HG03565 (cell line): ENCODE results near the gene SLC4A4.

Experiments
- ATAC-seq: cut with Tn5 transposase; IDR thresholded peaks from one replicate; pipeline ENCODE4 v1.9.1; 2021; ENCODE audit warnings: mild to moderate bottlenecking, moderate library complexity; ENCODE audit not compliant: unreplicated experiment

Gene SLC4A4

DNA sequence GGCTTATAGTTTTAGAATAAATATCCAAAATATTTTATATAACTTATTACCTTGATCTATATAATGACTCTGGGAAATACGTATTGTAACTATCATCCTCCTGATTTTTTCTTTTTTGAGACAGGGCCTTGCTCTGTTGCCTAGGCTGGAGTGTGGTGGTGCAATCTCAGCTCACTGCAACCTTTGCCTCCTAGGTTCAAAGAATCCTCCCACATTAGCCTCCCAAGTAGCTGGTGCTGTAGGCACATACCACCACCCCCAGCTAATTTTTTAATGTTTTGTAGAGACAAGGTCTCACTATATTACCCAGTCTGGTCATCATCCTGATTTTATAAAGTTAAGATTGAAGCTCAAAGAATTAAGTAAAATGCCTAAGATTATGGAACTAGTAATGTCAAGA lies 193.6 kb downstream of the SLC4A4 start:
- ATAC-seq = no peak

DNA sequence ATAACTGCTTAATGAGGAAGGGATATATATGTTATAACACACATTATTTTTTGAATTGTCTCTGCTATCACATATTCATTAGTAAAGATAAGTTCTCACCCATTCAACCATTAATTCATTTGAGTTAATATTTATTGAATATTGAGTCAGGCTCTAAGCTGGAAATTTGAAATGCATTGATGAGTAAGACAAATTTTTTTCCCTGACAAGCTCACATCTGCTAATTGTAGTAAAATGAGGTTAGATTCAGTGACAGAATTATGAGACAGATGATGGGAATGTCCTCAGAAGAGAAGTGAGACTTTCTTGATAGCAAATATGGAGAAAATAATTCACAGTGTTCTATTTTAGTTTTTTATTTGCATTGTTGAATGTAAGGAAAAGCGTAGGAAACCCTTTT lies 194.3 kb downstream of the SLC4A4 start:
- ATAC-seq = no peak

DNA sequence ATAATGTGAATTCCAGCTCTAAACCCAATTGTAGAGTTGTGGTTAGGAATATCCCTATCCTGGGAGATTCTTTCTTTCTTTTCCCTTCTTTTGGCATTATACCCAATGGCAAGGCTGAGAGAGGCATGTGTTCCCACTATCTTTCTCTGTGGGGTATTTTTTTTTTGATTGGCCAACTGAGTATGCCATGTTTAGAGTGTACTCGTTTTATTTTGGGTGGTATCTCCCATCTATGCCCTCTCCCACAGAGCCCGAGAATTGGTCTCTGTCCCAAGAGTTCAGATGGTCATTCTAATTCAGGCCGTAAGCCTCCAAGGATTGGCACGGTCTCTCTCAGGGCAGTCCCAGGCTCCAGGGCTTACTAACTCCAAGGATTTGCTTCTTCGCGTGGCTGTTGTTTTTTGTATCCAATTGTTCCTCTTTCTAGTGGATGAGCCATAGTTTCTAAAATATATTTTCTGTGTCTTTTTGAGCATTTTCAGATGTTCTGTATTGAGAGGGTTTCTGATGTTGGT lies 198.8 kb downstream of the SLC4A4 start:
- no peak for ATAC-seq

DNA sequence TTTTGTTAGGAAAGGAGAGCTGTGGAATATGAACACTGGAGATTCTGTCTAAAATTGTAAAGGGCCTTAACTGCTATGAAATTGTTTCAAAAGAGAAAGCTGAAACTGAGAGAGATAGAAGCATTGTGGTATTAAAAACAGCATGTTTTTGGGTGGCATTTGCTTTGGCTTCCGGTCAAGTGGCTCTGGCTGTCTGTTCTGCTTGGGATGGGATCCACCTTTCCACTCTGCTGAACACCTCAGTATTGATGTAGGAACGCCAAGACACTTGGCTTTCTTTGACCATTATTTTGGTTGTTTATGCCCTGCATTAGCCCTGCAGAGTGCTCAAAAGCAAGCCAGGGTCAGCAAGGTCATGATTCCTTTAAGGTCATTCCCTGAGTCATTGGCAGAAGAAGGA lies 199.7 kb downstream of the SLC4A4 start:
- no peak for ATAC-seq

DNA sequence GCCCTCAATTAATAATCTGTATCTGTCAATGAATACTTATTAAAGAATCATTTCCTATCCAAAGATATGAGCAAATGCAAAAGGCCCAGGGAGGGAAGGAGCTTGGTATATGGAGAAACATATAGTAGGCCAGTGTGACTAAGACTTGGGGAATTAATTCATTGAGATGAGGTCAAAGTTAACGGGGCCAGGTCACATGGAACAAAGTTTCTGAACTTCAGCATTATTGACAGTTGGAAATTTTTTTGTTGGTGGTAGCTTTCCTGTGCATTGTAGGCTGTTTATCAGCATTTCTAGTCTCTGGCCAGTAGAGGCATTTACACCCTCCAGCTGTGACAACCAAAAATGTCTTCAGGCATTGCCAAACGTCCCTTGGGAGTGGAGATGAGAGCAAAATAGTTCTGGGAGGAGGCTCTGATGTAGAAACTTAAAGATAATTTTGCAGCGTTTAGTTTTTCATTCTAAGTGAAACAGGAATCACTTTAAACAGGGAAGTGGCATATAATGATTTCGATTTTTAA lies 202.0 kb downstream of the SLC4A4 start:
- ATAC-seq = no peak

DNA sequence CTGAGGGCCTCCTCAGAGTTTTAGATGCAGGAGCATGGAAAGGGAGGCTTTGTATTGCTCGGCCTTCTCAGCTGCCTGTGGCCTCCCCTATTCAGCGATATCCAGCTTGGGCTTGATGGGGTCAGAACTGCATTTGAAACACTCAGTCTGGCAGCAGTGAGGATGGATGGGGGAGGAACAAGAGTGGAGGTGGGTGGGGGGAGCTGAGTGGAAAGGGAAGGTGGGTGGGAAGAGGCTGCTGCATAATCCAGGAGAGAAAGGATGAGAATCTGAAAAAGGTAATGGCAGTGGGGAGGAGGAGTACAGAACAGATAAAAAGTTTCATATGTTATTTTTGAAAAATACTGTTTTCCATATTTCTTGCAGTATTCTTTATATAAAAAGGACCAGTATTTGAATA lies 202.7 kb downstream of the SLC4A4 start:
- no peak for ATAC-seq

DNA sequence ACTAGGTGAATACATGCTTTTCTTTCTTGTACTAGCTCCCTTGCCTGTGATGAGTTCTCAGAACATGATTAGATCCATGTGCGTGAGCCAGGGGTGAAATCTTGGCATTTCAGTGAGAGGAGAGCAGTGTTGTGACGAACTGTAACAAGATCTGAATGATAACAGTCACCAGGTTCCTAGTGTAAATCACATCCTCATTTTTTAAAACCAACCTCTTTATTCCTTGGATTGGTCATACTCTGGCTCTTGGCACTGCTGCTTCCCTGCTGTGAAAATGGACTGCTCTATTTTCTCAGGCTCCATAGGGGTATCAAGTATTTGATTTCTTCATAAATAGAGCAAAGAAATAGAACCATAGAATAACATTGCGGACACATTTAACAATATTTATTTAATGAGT lies 206.3 kb downstream of the SLC4A4 start:
- ATAC-seq = no peak

DNA sequence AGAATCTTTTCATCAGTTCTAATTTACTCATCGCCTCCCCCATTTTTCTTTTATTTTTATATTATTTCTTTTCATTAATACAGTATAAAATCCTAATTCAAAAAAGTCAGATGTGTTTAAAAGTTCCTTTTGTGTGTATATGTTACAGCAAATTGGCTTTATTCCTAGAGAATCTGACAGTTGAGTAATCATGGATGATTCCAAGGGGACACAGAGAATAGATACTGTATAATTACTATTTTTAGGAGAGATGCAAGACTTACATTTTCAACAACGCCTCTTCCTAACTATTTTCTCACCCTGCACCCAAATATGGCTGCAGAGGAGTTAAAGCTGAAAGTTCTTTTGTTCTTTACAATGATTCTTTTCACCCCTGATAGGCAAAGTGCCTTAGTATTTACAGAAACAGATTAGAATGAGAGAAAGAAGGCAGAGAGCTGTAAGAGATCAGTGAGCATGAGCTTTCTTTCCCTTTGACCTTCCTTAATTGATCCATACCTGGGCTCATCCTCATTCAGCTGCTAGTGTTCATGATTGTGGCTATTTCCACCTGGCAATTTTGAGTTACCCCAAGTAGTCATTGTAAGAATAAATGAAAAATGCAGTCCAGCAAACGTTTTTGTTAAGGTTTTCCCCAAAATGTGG lies 210.8 kb downstream of the SLC4A4 start:
- no peak for ATAC-seq

DNA sequence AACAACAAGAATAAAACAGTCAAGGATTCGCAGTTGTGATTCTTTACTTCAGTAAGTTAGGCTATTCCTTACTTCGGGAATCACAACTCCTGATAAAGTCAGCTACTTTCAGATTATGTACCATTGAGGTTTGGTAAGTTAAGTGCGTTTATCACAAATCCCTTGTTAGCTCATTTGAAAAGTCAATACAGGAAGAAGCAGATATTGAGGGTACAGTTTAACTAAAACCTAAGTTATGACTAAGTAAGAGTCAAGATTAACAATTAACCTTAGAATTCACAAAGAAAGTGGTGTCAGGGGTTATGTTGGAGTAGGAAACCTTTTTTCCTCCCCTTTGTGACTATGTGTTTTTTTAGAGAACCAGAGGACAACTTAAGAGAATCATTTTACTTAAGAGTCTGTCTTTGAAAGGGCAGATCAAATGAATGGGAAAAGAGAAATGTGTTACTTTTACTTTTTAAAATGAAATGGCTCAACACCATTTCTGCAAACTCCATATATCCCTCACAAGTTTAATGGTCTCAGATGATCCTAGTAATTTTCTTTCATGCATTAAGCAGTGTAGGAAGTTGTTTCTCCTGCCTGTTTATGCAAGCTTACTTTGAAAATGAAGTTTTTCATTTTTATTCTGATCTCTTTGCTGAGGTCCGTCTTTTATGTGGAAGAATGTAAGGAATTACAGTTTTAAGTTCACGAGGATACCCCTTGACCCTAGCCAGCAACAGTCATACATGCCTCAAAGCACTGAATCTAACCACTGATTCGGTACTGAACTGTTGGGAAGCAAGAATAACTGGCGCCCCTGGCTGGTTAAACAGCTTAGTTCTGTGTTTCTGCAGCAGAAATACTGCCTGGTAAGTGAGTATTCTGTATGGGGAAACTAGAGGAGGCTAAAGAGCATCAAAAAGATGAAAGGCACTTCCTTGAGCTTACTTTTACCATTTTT lies 211.7 kb downstream of the SLC4A4 start:
- no peak for ATAC-seq

DNA sequence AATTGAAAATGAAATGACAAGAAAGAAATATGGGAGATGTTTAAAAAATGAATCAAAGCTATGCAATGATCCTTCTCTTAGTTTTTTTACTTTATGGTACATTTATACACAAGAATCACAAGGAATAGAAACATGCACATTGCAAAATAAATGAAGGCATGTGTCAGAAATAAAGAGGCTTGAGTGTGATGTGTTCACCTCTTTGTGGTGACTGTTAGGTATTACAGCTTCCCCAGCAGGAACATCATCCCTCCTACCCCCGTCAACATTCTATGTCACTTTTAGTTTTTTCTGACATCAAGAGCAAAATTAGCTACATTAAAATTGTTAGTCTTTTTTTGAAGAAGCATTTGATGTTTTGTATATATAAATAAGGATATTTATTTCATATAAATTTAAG lies 214.8 kb downstream of the SLC4A4 start:
- no peak for ATAC-seq

DNA sequence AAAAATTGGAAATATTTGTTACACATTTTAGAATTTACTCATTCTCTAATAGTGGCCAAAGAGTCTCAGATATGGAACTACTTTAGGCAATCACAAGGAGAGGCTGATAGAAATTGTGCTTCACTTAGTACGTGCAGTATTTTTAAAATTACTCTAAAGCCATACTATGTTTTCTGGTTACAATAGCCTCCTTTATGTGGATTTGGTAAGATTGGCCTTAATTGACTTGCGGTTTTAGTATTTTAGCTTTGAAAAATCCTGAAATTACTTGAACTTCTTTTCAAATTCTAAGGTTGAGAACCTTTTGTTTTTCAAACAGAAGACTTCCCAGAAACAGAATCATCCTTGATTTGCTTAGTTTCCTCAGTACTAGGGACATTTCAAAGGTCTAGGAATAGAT lies 215.2 kb downstream of the SLC4A4 start:
- ATAC-seq = no peak

DNA sequence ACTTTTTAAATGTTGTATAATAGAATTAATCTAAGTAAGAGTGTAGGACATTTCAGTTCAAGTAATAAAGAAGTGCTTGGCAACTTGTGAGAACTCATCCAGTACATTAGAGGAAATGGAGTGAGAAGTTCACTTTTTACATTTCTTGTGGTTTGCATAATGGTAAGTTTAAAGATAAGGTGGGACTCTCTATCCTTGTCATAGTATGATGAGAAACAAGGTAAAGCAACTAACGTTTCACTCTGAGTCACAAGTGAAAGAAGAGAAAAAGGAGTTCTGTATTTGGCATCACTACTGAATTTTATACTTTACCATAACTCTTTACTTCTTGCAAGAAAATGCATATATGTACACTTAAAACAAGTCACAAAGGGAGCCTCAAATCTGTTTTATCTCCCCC lies 219.4 kb downstream of the SLC4A4 start:
- peak; percentile 84 for ATAC-seq

DNA sequence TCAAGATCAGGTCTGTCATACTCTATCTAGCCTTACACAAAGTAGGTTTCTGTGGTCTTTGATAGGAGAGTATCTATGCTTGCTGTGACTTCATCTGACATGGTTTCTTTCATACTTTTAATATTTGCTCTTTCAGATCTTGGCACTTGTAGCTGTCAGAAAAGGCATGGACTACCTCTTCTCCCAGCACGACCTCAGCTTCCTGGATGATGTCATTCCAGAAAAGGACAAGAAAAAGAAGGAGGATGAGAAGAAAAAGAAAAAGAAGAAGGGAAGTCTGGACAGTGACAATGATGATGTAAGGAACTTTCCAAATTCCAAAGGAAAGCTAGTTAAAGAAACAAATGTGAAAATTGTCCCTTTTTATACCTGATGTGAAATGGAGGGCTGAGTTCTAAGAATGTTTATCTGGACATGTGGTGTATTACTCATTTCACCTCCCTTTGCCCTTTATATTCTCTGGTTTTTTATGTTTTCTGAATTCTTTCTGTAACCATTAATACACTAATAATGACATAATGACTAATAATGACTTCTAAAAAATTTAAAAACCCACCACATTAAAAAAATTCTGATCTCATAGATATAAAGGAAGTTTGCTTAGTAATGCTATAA lies 221.2 kb downstream of the SLC4A4 start:
- no peak for ATAC-seq

DNA sequence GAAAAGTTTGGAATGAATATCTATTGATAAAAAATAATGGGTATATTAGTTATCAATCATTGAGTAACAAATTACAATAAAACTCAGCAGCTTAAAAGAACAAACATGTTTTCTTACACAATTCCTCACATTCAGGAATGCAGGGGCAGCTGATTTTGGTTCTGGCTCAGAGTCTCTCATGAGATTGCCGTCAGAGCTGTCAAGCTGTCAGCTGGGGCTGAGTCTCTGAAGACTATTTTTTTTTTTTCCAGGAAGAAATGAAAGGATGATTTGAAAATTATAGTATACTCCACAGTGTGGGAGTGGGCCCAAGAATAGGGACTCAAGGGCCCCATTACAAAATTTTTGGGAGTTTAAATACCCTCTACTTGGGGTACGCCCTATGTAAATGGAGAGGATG lies 226.0 kb downstream of the SLC4A4 start:
- ATAC-seq = no peak

DNA sequence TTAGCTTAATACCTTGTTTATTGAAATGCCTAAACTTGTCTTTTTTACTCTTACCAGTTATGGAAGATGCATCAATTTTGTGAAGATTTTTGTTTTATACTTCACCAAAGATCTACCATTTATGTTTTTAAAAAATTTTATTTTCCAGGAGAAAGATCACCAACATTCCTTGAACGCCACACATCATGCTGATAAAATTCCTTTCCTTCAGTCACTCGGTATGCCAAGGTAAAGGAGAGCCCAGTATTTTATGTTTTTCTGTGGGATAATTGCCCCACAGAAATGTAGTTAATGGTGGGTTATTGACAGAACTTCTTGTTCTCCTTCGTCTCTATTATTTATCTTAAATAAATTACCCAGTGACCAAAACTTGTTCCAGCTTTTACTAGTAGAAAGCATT lies 228.0 kb downstream of the SLC4A4 start:
- no peak for ATAC-seq

DNA sequence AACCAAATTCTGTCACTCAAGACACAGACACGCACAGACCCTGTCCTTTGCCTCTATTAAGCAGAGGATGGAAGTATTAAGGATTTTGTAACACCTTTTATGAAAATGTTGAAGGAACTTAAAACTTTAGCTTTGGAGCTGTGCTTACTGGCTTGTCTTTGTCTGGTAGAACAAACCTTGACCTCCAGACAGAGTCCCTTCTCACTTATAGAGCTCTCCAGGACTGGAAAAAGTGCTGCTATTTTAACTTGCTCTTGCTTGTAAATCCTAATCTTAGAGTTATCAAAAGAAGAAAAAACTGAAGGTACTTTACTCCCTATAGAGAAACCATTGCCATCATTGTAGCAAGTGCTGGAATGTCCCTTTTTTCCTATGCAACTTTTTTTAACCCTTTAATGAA lies 229.3 kb downstream of the SLC4A4 start:
- no peak for ATAC-seq

DNA sequence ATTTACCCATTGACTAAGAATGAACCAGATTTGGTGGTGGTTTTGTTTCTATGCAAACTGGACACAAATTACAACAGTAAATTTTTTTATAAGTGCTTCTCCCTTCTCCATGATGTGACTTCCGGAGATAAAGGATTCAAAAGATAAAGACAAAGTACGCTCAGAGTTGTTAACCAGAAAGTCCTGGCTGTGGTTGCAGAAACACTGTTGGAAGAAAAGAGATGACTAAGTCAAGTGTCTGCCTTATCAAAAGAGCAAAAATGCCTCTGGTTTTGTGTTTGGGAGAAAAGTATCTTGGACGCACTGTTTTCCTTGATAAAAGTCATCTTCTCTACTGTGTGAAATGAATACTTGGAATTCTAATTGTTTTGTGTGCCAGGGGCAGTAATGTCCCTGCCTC lies 231.7 kb downstream of the SLC4A4 start:
- no peak for ATAC-seq

DNA sequence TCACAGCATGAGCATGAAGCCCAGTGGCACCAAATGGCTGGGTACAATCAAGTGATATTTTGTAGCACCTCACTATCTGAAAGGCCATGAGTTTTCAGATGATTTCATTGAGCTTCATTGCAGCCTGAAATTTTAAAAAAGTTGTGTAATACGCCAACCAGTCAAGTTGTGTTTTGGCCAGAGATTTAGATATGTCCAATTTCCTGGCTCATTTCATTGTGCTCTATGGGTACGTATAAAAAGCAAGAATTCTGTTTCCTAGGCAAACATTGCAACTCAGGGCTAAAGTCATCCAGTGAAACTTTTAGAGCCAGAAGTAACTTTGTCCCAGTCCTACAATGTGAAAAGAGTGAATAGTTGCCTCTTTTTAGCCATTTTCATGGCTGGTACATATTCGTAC lies 232.5 kb downstream of the SLC4A4 start:
- no peak for ATAC-seq

DNA sequence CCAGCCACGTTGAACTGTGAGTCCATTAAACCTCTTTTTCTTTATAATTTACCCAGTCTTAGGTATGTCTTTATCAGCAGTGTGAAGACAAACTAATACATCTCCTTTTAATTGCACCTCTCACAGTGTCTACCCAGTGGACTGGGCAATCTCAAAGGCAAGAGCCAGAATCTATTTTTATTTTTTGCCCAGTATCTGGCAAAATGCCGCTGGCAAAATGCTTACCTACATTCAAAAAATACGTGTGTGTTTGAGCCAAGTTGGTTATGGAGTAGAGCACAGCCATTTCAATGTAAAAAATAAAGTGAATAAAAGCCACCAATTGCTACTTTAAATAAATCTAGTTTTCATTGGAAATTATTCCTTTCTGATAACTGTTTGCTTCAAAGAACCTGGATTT lies 245.2 kb downstream of the SLC4A4 start:
- ATAC-seq = no peak

DNA sequence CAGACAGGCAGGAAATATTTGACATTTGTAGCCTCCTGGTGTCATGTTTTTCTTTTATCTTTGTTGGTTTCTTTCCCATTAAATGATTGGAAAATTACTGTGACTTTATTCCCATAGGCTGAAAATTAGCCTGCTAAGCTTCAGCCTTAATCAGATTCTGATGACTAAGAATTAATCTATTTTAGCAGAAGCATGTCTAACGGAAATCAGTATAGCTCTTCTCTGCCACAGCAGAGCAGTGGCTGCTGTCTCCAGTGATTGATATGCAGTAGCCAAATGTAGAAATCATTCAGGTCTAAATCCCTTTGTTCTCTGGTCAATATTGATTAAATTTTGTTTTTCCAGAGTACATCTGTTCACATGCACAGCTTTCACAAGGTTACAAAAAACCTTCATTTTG lies 245.8 kb downstream of the SLC4A4 start:
- ATAC-seq = no peak

DNA sequence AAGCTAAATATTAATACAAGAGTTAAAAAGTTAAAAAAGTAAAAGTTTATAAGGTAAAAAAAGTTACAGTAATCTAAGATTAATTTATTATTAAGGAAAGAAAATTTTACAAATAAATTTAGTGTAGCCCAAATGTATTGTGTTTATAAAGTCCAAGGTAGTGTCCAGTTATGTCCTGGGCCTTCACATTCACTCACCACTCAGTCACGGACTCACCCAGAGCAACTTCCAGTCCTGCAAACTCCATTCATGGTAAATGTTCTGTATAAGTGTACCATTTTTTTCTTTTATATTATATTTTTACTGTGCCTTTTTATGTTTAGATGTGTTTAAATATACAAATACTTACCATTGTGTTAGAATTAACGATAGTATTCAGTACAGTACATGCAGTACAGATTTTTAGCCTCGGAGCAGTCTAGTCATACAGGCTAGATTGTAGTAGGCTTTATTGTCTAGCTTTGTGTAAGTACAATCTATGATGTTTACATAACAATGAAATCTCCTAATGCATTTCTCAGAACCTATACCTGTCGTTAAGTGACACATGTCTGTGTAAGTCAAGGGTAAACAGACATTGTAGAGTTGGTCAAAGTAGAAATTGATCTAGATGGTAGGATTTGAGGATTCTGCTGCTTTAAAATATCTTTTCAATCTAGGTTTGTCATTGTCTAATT lies 247.4 kb downstream of the SLC4A4 start:
- ATAC-seq = no peak
